Esophagus muscularis mucosa (tissue), 4 donors: ENCODE data around the gene STX8. TPM values are rescaled to one million over a fixed set of nuclear protein-coding genes. Genes with fewer than 3 reads are reported as not detected.
"Not testable (repeated sequence)": the region's sequence is repeated elsewhere in the genome, so short reads cannot be mapped to it uniquely, and the experiment has no call there.

Experiments
- DNase-seq: peaks from one replicate; pipeline ENCODE4 v3.0.0-alpha.2; 2017; ENCODE audit errors: extremely low spot score
- H3K27ac ChIP-seq, 4 donors: fragments of 200-600 bp; sonication (generic); replicated peaks in 1 of 4; 1 replicate in 3 of 4; 2 replicates in 1 of 4; pipeline ENCODE4 v1.5.1; 2016 to 2019; ENCODE audit warnings: mild to moderate bottlenecking in 1 of 4
- H3K27me3 ChIP-seq, 4 donors: fragments of 200-600 bp; sonication (generic); one replicate each; pipeline versions ENCODE4 v1.5.1 to v1.6.0; 2016 to 2019
- H3K36me3 ChIP-seq, 4 donors: fragments of 200-600 bp; sonication (generic); one replicate each; pipeline ENCODE4 v1.5.1; 2016 to 2019
- H3K4me1 ChIP-seq, 4 donors: fragments of 200-600 bp; sonication (generic); one replicate each; pipeline ENCODE4 v1.5.1; 2016 to 2019
- H3K4me3 ChIP-seq, 4 donors: fragments of 200-600 bp; sonication (generic); 1 replicate in 2 of 4; 2 replicates in 2 of 4; pipeline ENCODE4 v1.5.1; 2016 to 2019; ENCODE audit warnings: mild to moderate bottlenecking in 4 of 4, moderate library complexity in 1 of 4
- H3K9me3 ChIP-seq, 4 donors: fragments of 200-600 bp; sonication (generic); 1 replicate in 3 of 4; 2 replicates in 1 of 4; pipeline ENCODE4 v1.5.1; 2016 to 2019
- CTCF ChIP-seq, 3 experiments: fragments of 200-600 bp in 2 of 3; fragments of 450-650 bp in 1 of 3; sonication (generic) in 2 of 3; IDR thresholded peaks; one replicate each; pipeline ENCODE4 v1.5.1; 2017 to 2019; ENCODE audit warnings: antibody characterized with exemption in 3 of 3, mild to moderate bottlenecking in 2 of 3, moderate library complexity in 1 of 3
- EP300 ChIP-seq: sonication (generic); formaldehyde crosslinking; IDR thresholded peaks from one replicate; pipeline ENCODE4 v1.6.1; 2017; ENCODE audit warnings: antibody characterized with exemption
- POLR2A ChIP-seq: fragments of 450-650 bp; IDR thresholded peaks from one replicate; pipeline ENCODE4 v1.6.1; 2017; ENCODE audit warnings: antibody characterized with exemption, moderate library complexity, mild to moderate bottlenecking, low read depth
- POLR2AphosphoS5 ChIP-seq, 2 donors: sonication (generic); formaldehyde crosslinking; IDR thresholded peaks; one replicate each; pipeline ENCODE4 v1.6.1; 2017; ENCODE audit warnings: antibody characterized with exemption in 2 of 2
- WGBS: methylation state at CpG from one replicate; pipeline ENCODE4 v1.1.5; 2018; 5-methylcytosine and 5-hydroxymethylcytosine counted together
- intact Hi-C: fragments of 100-400 bp; cut with DNase I; formaldehyde crosslinking; loops from one replicate; pipeline ENCODE4 v1.15.1; 2023
- total RNA-seq, 4 donors: library from RNA; depleted of rRNA; stranded (reverse); fragments of >200 nt; gene quantifications; one replicate each; pipeline versions ENCODE4 v1.1.0 to v1.2.1, GENCODE V29; 2016

Gene STX8
- total RNA-seq, 4 donors from 2014 or later: 83.9 to 104 (median 94.5) TPM

GRCh38 chr17:9339958-9340357 is 235.7 kb downstream of the STX8 start:
- no peak overlapping the region for H3K27ac ChIP-seq
- no peak for DNase-seq
- TF ChIP-seq EP300 (no peak), POLR2A (no peak), POLR2AphosphoS5 (IDR thresholded peaks at IDR 0.05) (no peak), CTCF (IDR thresholded peaks at IDR 0.05) (no peak)
- no peaks in the 10 kb centered on the region for H3K36me3 ChIP-seq
- H3K27me3 ChIP-seq: no peaks in the 10 kb centered on the region
- no peak overlapping the region for H3K4me3 ChIP-seq
- H3K4me1 ChIP-seq: peaks cover 0 to 4% (median 0%) of the 10 kb centered on the region in 4 donors
- peaks cover 0 to 4% (median 2%) of the 10 kb centered on the region in 4 donors for H3K9me3 ChIP-seq
- intact Hi-C loops: no loop called here
- WGBS: 81% methylated on average over 7 of the region's 7 CpGs

- H3K4me1 ChIP-seq, H3K9me3 ChIP-seq, intact Hi-C loops, DNase-seq, H3K36me3 ChIP-seq, H3K27me3 ChIP-seq, H3K4me3 ChIP-seq, H3K27ac ChIP-seq: not testable (repeated sequence)
- 95% methylated on average over 10 of the region's 10 CpGs for WGBS
Measured at GRCh38 chr17:9339482-9339881, 236.1 kb downstream of the STX8 start.

- intact Hi-C loops: no loop called here
- Histone ChIP-seq H3K36me3 (no peaks in the 10 kb centered on the region), H3K27ac (no peak overlapping the region), H3K4me3 (no peak overlapping the region), H3K4me1 (peaks cover 0 to 4% (median 0%) of the 10 kb centered on the region in 4 donors), H3K9me3 (peaks cover 0 to 8% (median 4%) of the 10 kb centered on the region in 4 donors), H3K27me3 (no peaks in the 10 kb centered on the region)
- DNase-seq: no peak
- no peak for TF ChIP-seq POLR2A
- TF ChIP-seq EP300: no peak
- TF ChIP-seq CTCF (IDR thresholded peaks at IDR 0.05): no peak
- no peak for TF ChIP-seq POLR2AphosphoS5 (IDR thresholded peaks at IDR 0.05)
- 71% methylated on average over 2 of the region's 2 CpGs for WGBS
Measured at GRCh38 chr17:9336817-9337216, 238.8 kb downstream of the STX8 start.

GRCh38 chr17:9334536-9335446 is 240.8 kb downstream of the STX8 start:
- Histone ChIP-seq H3K27me3 (no peaks in the 10 kb centered on the region), H3K4me1 (peaks cover 0 to 4% (median 0%) of the 10 kb centered on the region in 4 donors), H3K27ac (no peak overlapping the region), H3K4me3 (no peak overlapping the region), H3K36me3 (no peaks in the 10 kb centered on the region), H3K9me3 (peaks cover 0 to 8% (median 4%) of the 10 kb centered on the region in 4 donors)
- no peak for DNase-seq
- intact Hi-C loops: no loop called here
- TF ChIP-seq EP300: no peak
- TF ChIP-seq CTCF (IDR thresholded peaks at IDR 0.05): no peak
- TF ChIP-seq POLR2A: no peak
- TF ChIP-seq POLR2AphosphoS5 (IDR thresholded peaks at IDR 0.05): no peak
- 90% methylated on average over 10 of the region's 10 CpGs for WGBS

GRCh38 chr17:9332132-9332494 is 243.5 kb downstream of the STX8 start:
- H3K27ac ChIP-seq: no peak overlapping the region
- H3K27me3 ChIP-seq: no peaks in the 10 kb centered on the region
- no peak overlapping the region for H3K4me3 ChIP-seq
- H3K9me3 ChIP-seq: peaks cover 0 to 8% (median 4%) of the 10 kb centered on the region in 4 donors
- no peaks in the 10 kb centered on the region for H3K36me3 ChIP-seq
- WGBS: 78% methylated on average over 6 of the region's 6 CpGs
- TF ChIP-seq EP300 (no peak), POLR2A (no peak), CTCF (IDR thresholded peaks at IDR 0.05) (no peak), POLR2AphosphoS5 (IDR thresholded peaks at IDR 0.05) (no peak)
- H3K4me1 ChIP-seq: no peaks in the 10 kb centered on the region
- intact Hi-C loops: no loop called here
- DNase-seq: no peak
